Measurements from ENCODE around the gene DYNC1LI1. TPM values are rescaled to one million over a fixed set of nuclear protein-coding genes. Genes with fewer than 3 reads are reported as not detected.
"Not testable (repeated sequence)": the region's sequence is repeated elsewhere in the genome, so short reads cannot be mapped to it uniquely, and the experiment has no call there.

DYNC1LI1 gene
- total RNA-seq, 1 experiment from 2014 or later: 42.8 TPM

DNA sequence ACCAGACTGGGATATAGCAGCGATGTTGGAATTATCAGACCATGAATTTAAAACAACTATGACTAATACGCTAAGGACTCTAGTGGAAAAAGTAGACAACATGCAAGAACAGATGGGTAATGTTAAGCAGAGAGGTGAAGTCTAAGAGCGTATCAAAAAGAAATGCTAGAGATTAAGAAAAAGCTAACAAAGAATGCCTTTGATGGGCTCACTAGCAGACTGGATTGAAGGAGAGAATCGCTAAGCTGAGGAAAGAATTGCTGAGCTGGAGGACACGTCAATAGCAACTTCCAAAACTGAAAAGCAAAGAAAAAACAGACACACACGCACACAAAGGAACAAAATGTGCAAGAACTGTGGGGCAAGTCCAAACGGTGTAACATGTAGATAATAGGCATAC lies 48.0 kb downstream of the DYNC1LI1 start:
- ChIA-PET POLR2A (no interaction called here), CTCF (interaction anchor here (0.7 to 1.3 kb wide), 2 partner anchors 10 to 13 kb away, joined by 3 read pairs; no protein-coding TSS in a partner anchor)
- peaks cover 34% of the 10 kb centered on the region for H3K36me3 Mint-ChIP-seq
- TF ChIP-seq CBFB (CRISPR knock-in tag; IDR thresholded peaks at IDR 0.05; ENCODE audit: low read depth) (no peak), SMAD3 (CRISPR knock-in tag; IDR thresholded peaks at IDR 0.05; ENCODE audit: borderline replicate concordance) (no peak), NR2C2 (CRISPR knock-in tag; IDR thresholded peaks at IDR 0.05) (no peak), SOX15 (CRISPR knock-in tag; IDR thresholded peaks at IDR 0.05) (no peak), NFE2L1 (CRISPR knock-in tag; IDR thresholded peaks at IDR 0.05) (no peak)
- DNase-seq (ENCODE audit: low spot score): no peak
- H3K4me3 Mint-ChIP-seq: no peak overlapping the region
- no peak for ATAC-seq
- no peaks in the 10 kb centered on the region for H3K27me3 Mint-ChIP-seq (ENCODE audit: low read depth)
- peak overlapping the region; percentile 30 for H3K27ac Mint-ChIP-seq
- 0 out of 2 replicates have a peak, but pooled peaks cover 4% of the 10 kb centered on the region for H3K9me3 Mint-ChIP-seq
- H3K4me1 Mint-ChIP-seq: no peaks in the 10 kb centered on the region

DNA sequence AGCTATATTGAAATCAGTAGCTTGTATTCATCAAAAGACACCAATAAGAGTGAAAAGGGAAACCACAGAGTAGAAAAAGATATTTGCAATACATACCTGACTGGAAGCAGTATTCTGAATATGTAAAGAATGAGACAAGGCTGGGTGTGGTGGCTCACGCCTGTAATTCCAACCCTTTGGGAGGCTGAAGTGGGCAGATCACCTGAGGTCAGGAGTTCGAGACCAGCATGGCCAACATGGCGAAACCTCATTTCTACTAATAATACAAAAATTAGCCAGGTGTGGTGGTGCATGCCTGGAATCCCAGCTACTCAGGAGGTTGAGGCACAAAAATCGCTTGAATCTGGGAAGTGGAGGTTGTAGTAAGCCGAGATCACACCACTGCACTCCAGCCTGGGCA lies 51.7 kb downstream of the DYNC1LI1 start:
- POLR2A ChIA-PET; ATAC-seq; H3K4me3 Mint-ChIP-seq; H3K9me3 Mint-ChIP-seq; DNase-seq (ENCODE audit: low spot score); H3K36me3 Mint-ChIP-seq; H3K4me1 Mint-ChIP-seq; H3K27me3 Mint-ChIP-seq (ENCODE audit: low read depth); H3K27ac Mint-ChIP-seq: not testable (repeated sequence)
- CTCF ChIA-PET: interaction anchor here (1.3 kb wide), 1 partner anchor 9 kb away, joined by 3 read pairs; no protein-coding TSS in a partner anchor

DNA sequence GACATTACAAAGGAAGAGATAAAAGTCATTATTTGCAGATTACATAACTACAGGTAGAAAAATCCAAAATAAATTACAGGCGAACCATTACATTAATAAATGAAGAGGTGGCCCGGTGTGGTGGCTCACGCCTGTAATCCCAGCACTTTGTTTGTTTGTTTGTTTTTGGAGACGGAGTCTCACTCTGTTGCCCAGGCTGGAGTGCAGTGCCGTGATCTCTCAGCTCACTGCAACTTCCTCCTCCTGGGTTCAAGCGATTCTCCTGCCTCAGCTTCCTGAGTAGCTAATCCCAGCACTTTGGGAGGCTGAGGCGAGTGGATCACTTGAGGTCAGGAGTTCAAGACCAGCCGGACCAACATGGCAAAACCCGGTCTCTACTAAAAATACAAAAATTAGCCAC lies 53.9 kb downstream of the DYNC1LI1 start:
- H3K27me3 Mint-ChIP-seq (ENCODE audit: low read depth); H3K4me1 Mint-ChIP-seq; DNase-seq (ENCODE audit: low spot score); CTCF ChIA-PET; H3K36me3 Mint-ChIP-seq; H3K9me3 Mint-ChIP-seq; H3K27ac Mint-ChIP-seq; POLR2A ChIA-PET; H3K4me3 Mint-ChIP-seq; ATAC-seq: not testable (repeated sequence)

DNA sequence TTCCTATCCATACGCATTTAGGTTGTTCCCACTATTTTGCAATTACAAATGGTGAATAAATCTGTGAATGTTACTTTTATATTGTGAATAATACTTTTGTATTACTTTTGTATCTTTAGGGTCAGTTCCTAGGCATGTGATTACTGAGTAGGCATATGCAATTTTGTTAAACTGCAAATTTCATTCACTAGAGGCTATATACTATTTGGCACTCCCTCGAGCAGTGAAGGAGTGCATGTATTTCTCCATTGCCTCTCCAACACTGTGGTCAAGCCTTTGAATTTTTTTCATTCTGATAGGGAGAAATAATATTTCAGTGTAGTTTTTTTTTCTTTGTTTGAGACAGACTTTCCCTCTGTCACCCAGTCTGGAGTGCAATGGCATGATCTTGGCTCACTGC lies 59.7 kb downstream of the DYNC1LI1 start:
- Mint-ChIP-seq H3K4me1 (no peaks in the 10 kb centered on the region), H3K27ac (no peak overlapping the region), H3K4me3 (no peak overlapping the region), H3K27me3 (ENCODE audit: low read depth) (no peaks in the 10 kb centered on the region), H3K9me3 (no peaks in the 10 kb centered on the region), H3K36me3 (no peaks in the 10 kb centered on the region)
- DNase-seq (ENCODE audit: low spot score) (no peak), ATAC-seq (no peak)
- ChIA-PET POLR2A (no interaction called here), CTCF (no interaction called here)
- TF ChIP-seq ZNF396 (CRISPR knock-in tag; IDR thresholded peaks at IDR 0.05; ENCODE audit: borderline replicate concordance): no peak
- no peak for TF ChIP-seq FOXP1 (CRISPR knock-in tag; IDR thresholded peaks at IDR 0.05; ENCODE audit: borderline replicate concordance)
- no peak for TF ChIP-seq ZNF423 (CRISPR knock-in tag; IDR thresholded peaks at IDR 0.05)
- TF ChIP-seq, protein P1, sequence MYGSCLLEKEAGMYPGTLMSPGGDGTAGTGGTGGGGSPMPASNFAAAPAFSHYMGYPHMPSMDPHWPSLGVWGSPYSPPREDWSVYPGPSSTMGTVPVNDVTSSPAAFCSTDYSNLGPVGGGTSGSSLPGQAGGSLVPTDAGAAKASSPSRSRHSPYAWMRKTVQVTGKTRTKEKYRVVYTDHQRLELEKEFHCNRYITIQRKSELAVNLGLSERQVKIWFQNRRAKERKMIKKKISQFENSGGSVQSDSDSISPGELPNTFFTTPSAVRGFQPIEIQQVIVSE (CRISPR knock-in tag; IDR thresholded peaks at IDR 0.05; ENCODE audit: borderline replicate concordance): no peak
- no peak for TF ChIP-seq GTF2I (CRISPR knock-in tag; conservative IDR thresholded peaks at IDR 0.05)
- no peak for TF ChIP-seq ZNF416 (CRISPR knock-in tag; IDR thresholded peaks at IDR 0.05)
- TF ChIP-seq, protein P2, sequence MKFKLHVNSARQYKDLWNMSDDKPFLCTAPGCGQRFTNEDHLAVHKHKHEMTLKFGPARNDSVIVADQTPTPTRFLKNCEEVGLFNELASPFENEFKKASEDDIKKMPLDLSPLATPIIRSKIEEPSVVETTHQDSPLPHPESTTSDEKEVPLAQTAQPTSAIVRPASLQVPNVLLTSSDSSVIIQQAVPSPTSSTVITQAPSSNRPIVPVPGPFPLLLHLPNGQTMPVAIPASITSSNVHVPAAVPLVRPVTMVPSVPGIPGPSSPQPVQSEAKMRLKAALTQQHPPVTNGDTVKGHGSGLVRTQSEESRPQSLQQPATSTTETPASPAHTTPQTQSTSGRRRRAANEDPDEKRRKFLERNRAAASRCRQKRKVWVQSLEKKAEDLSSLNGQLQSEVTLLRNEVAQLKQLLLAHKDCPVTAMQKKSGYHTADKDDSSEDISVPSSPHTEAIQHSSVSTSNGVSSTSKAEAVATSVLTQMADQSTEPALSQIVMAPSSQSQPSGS (CRISPR knock-in tag; IDR thresholded peaks at IDR 0.05; ENCODE audit: borderline replicate concordance, low read depth): no peak
- no peak for TF ChIP-seq ZNF121 (CRISPR knock-in tag; IDR thresholded peaks at IDR 0.05)
- no peak for TF ChIP-seq ZNF219 (CRISPR knock-in tag; IDR thresholded peaks at IDR 0.05; ENCODE audit: borderline replicate concordance)
- no peak for TF ChIP-seq SOX15 (CRISPR knock-in tag; IDR thresholded peaks at IDR 0.05)
- TF ChIP-seq, protein P3, sequence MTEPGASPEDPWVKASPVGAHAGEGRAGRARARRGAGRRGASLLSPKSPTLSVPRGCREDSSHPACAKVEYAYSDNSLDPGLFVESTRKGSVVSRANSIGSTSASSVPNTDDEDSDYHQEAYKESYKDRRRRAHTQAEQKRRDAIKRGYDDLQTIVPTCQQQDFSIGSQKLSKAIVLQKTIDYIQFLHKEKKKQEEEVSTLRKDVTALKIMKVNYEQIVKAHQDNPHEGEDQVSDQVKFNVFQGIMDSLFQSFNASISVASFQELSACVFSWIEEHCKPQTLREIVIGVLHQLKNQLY (CRISPR knock-in tag; IDR thresholded peaks at IDR 0.05): no peak
- no peak for TF ChIP-seq ZNF232 (CRISPR knock-in tag; IDR thresholded peaks at IDR 0.05)
- no peak for TF ChIP-seq OVOL2 (CRISPR knock-in tag; IDR thresholded peaks at IDR 0.05; ENCODE audit: borderline replicate concordance)
- no peak for TF ChIP-seq TEAD4 (CRISPR knock-in tag; IDR thresholded peaks at IDR 0.05)
- no peak for TF ChIP-seq ZBTB21 (CRISPR knock-in tag; IDR thresholded peaks at IDR 0.05; ENCODE audit: borderline replicate concordance)
- TF ChIP-seq ELF4 (CRISPR knock-in tag; IDR thresholded peaks at IDR 0.05; ENCODE audit: low read depth): no peak
- TF ChIP-seq ZNF263 (CRISPR knock-in tag; IDR thresholded peaks at IDR 0.05; ENCODE audit: low read depth): no peak
- no peak for TF ChIP-seq SP1 (CRISPR knock-in tag; conservative IDR thresholded peaks at IDR 0.05)

Data from WTC11 (cell line).